ENCODE data around the gene PITX2. TPM values are rescaled to one million over a fixed set of nuclear protein-coding genes. Genes with fewer than 3 reads are reported as not detected.

Gene PITX2
- total and polyA plus RNA-seq, 7 donors: 12.4 to 66.3 (median 49.2) TPM

- DNase-seq (no peak), ATAC-seq (no peak)
- WGBS, 3 donors: 63 to 70% (median 69%) methylated on average over 6 of the region's 6 CpGs
- Histone ChIP-seq H3K36me3 (ENCODE audit: insufficient read depth in 1 of 2, low read depth in 1 of 2) (no peaks in the 10 kb centered on the region), H3K4me3 (no peak overlapping the region), H3K9me3 (no peaks in the 10 kb centered on the region), H3K4me1 (peaks cover 10% of the 10 kb centered on the region), H3K27ac (peak overlapping the region; percentile 99), H3K27me3 (ENCODE audit: insufficient read depth in 3 of 3, low read length in 2 of 3) (peaks cover 0 to 7% (median 3%) of the 10 kb centered on the region in 3 donors)
- intact Hi-C loops (cut with DNase I): loop anchor here in 1 of 2 donors (5.0 kb wide), 1 partner anchor 227 kb away; no protein-coding TSS in a partner anchor
- TF ChIP-seq, protein P1, sequence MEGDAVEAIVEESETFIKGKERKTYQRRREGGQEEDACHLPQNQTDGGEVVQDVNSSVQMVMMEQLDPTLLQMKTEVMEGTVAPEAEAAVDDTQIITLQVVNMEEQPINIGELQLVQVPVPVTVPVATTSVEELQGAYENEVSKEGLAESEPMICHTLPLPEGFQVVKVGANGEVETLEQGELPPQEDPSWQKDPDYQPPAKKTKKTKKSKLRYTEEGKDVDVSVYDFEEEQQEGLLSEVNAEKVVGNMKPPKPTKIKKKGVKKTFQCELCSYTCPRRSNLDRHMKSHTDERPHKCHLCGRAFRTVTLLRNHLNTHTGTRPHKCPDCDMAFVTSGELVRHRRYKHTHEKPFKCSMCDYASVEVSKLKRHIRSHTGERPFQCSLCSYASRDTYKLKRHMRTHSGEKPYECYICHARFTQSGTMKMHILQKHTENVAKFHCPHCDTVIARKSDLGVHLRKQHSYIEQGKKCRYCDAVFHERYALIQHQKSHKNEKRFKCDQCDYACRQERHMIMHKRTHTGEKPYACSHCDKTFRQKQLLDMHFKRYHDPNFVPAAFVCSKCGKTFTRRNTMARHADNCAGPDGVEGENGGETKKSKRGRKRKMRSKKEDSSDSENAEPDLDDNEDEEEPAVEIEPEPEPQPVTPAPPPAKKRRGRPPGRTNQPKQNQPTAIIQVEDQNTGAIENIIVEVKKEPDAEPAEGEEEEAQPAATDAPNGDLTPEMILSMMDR (IDR thresholded peaks at IDR 0.05): no peak
Measured at GRCh38 chr4:110624904-110625494, 2.1 kb upstream of the PITX2 start.

GRCh38 chr4:110624398-110624780, 1.5 kb upstream of the PITX2 start:
- TF ChIP-seq, protein P1 (IDR thresholded peaks at IDR 0.05): no peak
- Histone ChIP-seq H3K27me3 (ENCODE audit: insufficient read depth in 3 of 3, low read length in 2 of 3) (peaks cover 0 to 3% (median 3%) of the 10 kb centered on the region in 3 donors), H3K27ac (peak overlapping the region; percentile 99), H3K36me3 (ENCODE audit: insufficient read depth in 1 of 2, low read depth in 1 of 2) (no peaks in the 10 kb centered on the region), H3K4me3 (peak overlapping the region; percentile 75), H3K4me1 (peaks cover 10% of the 10 kb centered on the region), H3K9me3 (no peaks in the 10 kb centered on the region)
- intact Hi-C loops (cut with DNase I): loop anchor here in 1 of 2 donors (5.0 kb wide), 1 partner anchor 228 kb away; no protein-coding TSS in a partner anchor
- DNase-seq (no peak), ATAC-seq (no peak)
- 31 to 41% (median 41%) methylated on average over 3 of the region's 3 CpGs for WGBS, 3 donors

DNA sequence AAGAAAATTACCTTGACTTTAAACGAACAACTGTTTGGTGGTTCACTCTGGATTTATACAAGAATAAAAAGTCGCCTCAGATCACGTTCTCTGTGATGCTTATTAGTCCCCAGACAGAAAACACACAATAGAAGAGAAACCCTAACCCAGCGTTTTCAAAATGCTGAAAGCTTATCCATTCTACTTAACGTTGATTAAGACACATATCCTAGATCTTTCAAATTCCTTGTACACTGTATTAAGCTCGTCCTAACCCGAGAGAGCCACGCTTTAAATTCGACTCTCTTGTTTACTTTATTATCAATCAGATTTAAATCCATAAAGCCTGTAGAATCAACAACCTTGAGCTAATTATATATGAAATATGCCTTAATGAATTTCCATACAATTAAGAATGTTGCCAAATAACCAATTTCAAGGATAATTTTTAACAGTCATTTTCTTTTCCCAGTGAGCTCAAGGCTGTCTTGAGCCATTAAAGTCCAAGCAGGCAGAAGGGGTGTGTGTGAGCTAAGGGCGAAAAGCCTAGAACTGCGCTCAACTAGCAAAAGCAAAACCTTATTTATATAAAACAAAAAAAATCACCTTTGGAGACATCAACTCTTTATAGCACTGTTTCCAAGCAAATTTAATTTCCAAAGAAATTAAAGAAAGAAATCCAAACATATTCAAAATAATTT, 981 bp upstream of the PITX2 start:
- no peaks in the 10 kb centered on the region for H3K9me3 ChIP-seq
- H3K4me3 ChIP-seq: peak overlapping the region; percentile 75
- DNase-seq: no peak
- peaks cover 0 to 8% (median 1%) of the 10 kb centered on the region in 3 donors for H3K27me3 ChIP-seq (ENCODE audit: insufficient read depth in 3 of 3, low read length in 2 of 3)
- no peak for ATAC-seq
- peaks cover 10% of the 10 kb centered on the region for H3K4me1 ChIP-seq
- TF ChIP-seq, protein P1 (IDR thresholded peaks at IDR 0.05): no peak
- WGBS, 3 donors: 16 to 18% (median 16%) methylated on average over 11 of the region's 11 CpGs
- intact Hi-C loops (cut with DNase I): loop anchor here in 1 of 2 donors (1.0 to 5.0 kb wide), 2 partner anchors 9 to 228 kb away; no protein-coding TSS in a partner anchor
- peak overlapping the region; percentile 99 for H3K27ac ChIP-seq
- H3K36me3 ChIP-seq (ENCODE audit: insufficient read depth in 1 of 2, low read depth in 1 of 2): no peaks in the 10 kb centered on the region

GRCh38 chr4:110621839-110622751, 782 bp downstream of the PITX2 start:
- H3K27ac ChIP-seq: peak overlapping the region; percentile 99
- peaks cover 0 to 16% (median 0%) of the 10 kb centered on the region in 3 donors for H3K27me3 ChIP-seq (ENCODE audit: insufficient read depth in 3 of 3, low read length in 2 of 3)

More at GRCh38 chr4:110621839-110622751, 782 bp downstream of the PITX2 start:
- peak; percentile 1 to 14 (median 6) for ATAC-seq
- no peaks in the 10 kb centered on the region for H3K9me3 ChIP-seq
- 1 to 2% (median 1%) methylated on average over 68 to 73 of the region's 73 CpGs for WGBS, 3 donors
- H3K36me3 ChIP-seq (ENCODE audit: insufficient read depth in 1 of 2, low read depth in 1 of 2): no peaks in the 10 kb centered on the region
- no peak for DNase-seq
- intact Hi-C loops (cut with DNase I): loop anchor here (2.0 to 5.0 kb wide), 3 partner anchors 13 to 230 kb away; no protein-coding TSS in a partner anchor
- peak overlapping the region; percentile 75 for H3K4me3 ChIP-seq
- TF ChIP-seq, protein P1 (IDR thresholded peaks at IDR 0.05): no peak
- peaks cover 17% of the 10 kb centered on the region for H3K4me1 ChIP-seq

All from psoas muscle (tissue), 8 donors.